ENCODE results near the gene ASTN1.

Gene ASTN1

GRCh38 chr1:177045151-177045550 is 119.4 kb downstream of the ASTN1 start:
- DNase-seq (ENCODE audit: insufficient read length, low spot score) (no peak), FAIRE-seq (no peak)

- FAIRE-seq = no peak
- DNase-seq (ENCODE audit: insufficient read length, low spot score) = no peak
Observed at GRCh38 chr1:177044390-177044789, 120.1 kb downstream of the ASTN1 start.

GRCh38 chr1:177043597-177043996 is 120.9 kb downstream of the ASTN1 start:
- FAIRE-seq (no peak), DNase-seq (ENCODE audit: insufficient read length, low spot score) (no peak)

- FAIRE-seq = no peak
- DNase-seq (ENCODE audit: insufficient read length, low spot score) = no peak
Observed at GRCh38 chr1:177035586-177035985, 128.9 kb downstream of the ASTN1 start.

- FAIRE-seq = no peak
Observed at GRCh38 chr1:177033628-177034027, 130.9 kb downstream of the ASTN1 start.

GRCh38 chr1:177032434-177032833 is 132.1 kb downstream of the ASTN1 start:
- DNase-seq (ENCODE audit: insufficient read length, low spot score) (no peak), FAIRE-seq (no peak)

More at GRCh38 chr1:177033628-177034027, 130.9 kb downstream of the ASTN1 start:
- no peak for DNase-seq (ENCODE audit: insufficient read length, low spot score)

GRCh38 chr1:177024623-177025022 is 139.9 kb downstream of the ASTN1 start:
- no peak for FAIRE-seq
- no peak for DNase-seq (ENCODE audit: insufficient read length, low spot score)

GRCh38 chr1:177023726-177024125 is 140.8 kb downstream of the ASTN1 start:
- no peak for DNase-seq (ENCODE audit: insufficient read length, low spot score)
- no peak for FAIRE-seq

- FAIRE-seq (no peak), DNase-seq (ENCODE audit: insufficient read length, low spot score) (no peak)
Observed at GRCh38 chr1:177023249-177023648, 141.3 kb downstream of the ASTN1 start.

- DNase-seq (ENCODE audit: insufficient read length, low spot score) (no peak), FAIRE-seq (no peak)
Observed at GRCh38 chr1:177021687-177022086, 142.8 kb downstream of the ASTN1 start.

- DNase-seq (ENCODE audit: insufficient read length, low spot score) (no peak), FAIRE-seq (no peak)
Observed at GRCh38 chr1:177020851-177021589, 143.5 kb downstream of the ASTN1 start.

- FAIRE-seq = no peak
- no peak for DNase-seq (ENCODE audit: insufficient read length, low spot score)
Observed at GRCh38 chr1:177017287-177017852, 147.1 kb downstream of the ASTN1 start.

GRCh38 chr1:177014325-177014724 is 150.2 kb downstream of the ASTN1 start:
- no peak for DNase-seq (ENCODE audit: insufficient read length, low spot score)
- FAIRE-seq = no peak

GRCh38 chr1:177012342-177012925 is 152.1 kb downstream of the ASTN1 start:
- DNase-seq (ENCODE audit: insufficient read length, low spot score) (no peak), FAIRE-seq (no peak)

- no peak for DNase-seq (ENCODE audit: insufficient read length, low spot score)
- FAIRE-seq = no peak
Observed at GRCh38 chr1:177011508-177011907, 153.0 kb downstream of the ASTN1 start.

- FAIRE-seq = no peak
- DNase-seq (ENCODE audit: insufficient read length, low spot score) = no peak
Observed at GRCh38 chr1:177010211-177010825, 154.2 kb downstream of the ASTN1 start.

- FAIRE-seq = no peak
- no peak for DNase-seq (ENCODE audit: insufficient read length, low spot score)
Observed at GRCh38 chr1:177008653-177009052, 155.9 kb downstream of the ASTN1 start.

- DNase-seq (ENCODE audit: insufficient read length, low spot score) (no peak), FAIRE-seq (no peak)
Observed at GRCh38 chr1:177007437-177008161, 156.9 kb downstream of the ASTN1 start.

GRCh38 chr1:177002891-177003290 is 161.6 kb downstream of the ASTN1 start:
- DNase-seq (ENCODE audit: insufficient read length, low spot score) (no peak), FAIRE-seq (no peak)

- FAIRE-seq (no peak), DNase-seq (ENCODE audit: insufficient read length, low spot score) (no peak)
Observed at GRCh38 chr1:177001556-177001955, 163.0 kb downstream of the ASTN1 start.

- FAIRE-seq (no peak), DNase-seq (ENCODE audit: insufficient read length, low spot score) (no peak)
Observed at GRCh38 chr1:176998183-176998795, 166.2 kb downstream of the ASTN1 start.

Measured in GM19239 (cell line).